GM21723 (cell line): ENCODE results near the gene NOTCH1.
"Not testable (repeated sequence)": the region's sequence is repeated elsewhere in the genome, so short reads cannot be mapped to it uniquely, and the experiment has no call there.

Experiments
- ATAC-seq: cut with Tn5 transposase; IDR thresholded peaks from one replicate; pipeline ENCODE4 v1.9.1; 2021; ENCODE audit warnings: mild to moderate bottlenecking, moderate library complexity; ENCODE audit not compliant: unreplicated experiment

NOTCH1 gene

DNA sequence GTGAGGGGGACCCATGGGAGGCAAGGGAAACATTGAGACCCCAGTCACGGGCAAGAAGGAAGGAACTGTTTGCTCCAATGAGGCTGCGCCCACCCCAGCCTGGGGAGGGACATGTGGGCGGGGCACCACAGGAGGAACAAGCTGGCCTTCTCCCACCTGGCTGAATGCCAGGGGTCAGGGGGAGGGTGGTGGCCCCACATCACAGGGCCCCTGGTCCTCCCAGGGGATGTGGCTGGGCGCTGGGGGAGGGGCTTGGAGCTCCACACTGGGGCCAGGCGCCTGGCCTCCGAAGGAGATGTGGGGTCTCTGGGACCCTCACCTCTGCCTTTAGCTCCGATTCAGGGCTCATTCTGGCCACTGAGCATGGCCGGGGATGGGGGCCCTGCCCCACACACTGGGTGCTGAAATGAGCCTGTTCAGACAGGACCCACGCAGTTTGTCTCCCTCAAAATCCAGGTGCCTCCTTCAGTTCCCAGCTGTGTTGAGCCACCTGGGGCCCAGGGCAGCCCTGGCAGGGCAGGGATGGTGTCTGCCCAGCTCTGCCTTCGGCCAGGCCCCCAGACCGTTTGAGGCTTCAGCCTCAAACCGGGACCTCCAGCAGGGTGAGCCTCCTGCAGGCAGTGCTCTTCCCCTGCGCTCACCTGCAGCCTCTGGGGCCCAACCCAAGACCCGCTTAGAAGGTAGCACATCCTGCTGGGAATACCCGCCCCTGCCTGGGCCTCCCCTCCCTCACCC lies 33.2 kb upstream of the NOTCH1 start:
- no peak for ATAC-seq

GRCh38 chr9:136578626-136578914 lies 32.7 kb upstream of the NOTCH1 start:
- no peak for ATAC-seq

- no peak for ATAC-seq
These were observed 32.2 kb upstream of the NOTCH1 start for GRCh38 chr9:136577941-136578625.

DNA sequence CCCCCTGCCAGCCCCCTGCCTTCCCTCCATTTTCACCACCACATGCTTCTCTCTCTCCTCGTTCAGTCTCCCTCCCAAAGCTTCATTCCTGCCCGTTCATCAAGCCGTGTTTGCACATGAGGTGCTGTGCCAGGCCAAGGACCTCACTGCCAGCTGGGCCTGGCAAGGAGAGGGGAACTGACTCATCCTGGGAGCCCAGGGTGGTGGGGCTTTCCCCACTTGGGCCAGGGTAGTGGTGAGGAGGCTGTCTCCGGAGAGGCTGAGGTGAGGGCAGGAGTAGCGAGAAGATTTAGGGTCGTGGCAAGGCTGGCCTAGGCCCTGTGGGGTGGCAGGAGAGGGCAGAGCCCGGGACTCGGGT lies 30.4 kb upstream of the NOTCH1 start:
- ATAC-seq, result no peak

DNA sequence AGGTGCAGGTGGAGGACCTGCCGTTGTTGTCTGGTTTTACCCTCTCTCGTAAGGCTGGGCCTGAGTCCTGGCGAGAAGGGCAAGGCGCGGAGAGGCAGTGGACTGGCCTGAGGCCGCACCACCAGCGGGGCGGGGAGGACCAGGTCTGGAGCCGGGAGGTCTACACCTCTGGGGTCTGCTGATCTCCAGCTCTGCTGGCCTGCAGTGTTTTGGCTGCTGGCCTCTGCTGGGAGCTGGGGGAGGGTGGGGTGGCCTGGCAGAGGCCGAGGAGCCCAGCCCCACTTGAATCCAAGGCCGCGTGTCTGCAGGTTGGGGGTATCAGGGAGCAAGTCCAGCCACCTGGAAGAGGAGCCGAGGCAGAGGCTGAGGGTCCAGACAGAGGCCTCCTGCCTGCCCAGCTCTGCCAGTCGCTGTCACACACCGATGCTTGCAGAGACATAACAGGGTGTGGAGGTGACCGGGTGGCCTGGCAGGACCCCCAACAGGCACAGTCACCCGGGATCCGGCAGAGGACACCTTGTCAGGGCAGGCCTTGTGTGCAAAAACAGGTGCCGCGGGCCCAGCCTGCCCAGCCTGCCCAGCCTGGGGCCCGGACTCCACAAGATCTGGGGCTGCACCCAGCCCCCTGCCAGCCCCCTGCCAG lies 29.9 kb upstream of the NOTCH1 start:
- ATAC-seq, result no peak

DNA sequence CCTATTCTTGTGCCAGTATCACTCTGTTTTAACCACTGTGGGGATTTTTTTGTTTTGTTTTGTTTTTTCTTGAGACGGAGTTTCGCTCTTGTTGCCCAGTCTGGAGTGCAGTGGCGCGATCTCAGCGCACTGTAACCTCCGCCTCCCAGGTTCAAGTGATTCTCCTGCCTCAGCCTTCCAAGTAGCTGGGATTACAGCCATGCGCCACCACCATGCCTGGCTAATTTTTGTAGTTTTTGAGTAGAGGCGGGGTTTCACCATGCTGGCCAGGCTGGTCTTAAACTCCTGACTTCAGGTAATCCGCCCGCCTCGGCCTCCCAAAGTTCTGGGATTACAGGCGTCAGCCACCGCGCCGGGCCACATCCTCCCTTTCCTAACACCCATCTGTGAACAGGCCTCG lies 28.8 kb upstream of the NOTCH1 start:
- ATAC-seq, result not testable (repeated sequence)

DNA sequence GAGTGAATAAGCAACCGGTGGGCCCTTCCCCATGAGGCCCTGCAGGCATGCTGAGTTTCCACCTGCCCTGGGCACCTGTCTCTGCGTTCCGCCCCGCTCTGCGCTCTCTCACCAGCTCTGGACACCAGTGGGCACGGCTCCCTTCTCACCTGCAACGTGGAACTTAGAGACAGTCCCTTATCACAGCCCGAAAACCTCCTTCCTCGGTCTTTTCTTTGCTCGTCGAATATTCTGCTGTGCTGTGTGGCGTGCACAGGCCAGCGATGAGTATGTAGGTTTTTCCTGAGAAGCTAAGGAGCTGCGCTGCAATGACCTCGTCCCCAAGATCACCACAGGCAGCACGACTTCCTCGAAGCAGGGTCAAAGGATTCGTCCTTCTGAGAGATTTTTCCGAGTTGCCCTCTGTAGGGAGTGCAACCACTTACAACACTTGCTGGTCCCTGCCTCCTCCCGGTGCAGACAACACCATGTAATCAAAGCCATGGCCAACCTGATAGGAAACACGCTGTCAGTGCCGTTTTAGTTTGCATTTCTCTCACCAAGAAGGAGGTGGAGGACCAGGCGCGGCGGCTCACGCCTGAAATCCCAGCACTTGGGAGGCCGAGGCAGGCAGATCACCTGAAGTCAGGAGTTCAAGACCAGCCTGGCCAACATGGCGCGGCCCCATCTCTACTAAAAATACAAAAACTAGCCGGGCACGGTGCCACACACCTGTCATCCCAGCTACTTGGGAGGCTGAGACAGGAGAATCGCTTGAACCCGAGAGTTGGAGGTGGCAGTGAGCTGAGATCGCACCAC lies 27.2 kb upstream of the NOTCH1 start:
- ATAC-seq, result no peak

DNA sequence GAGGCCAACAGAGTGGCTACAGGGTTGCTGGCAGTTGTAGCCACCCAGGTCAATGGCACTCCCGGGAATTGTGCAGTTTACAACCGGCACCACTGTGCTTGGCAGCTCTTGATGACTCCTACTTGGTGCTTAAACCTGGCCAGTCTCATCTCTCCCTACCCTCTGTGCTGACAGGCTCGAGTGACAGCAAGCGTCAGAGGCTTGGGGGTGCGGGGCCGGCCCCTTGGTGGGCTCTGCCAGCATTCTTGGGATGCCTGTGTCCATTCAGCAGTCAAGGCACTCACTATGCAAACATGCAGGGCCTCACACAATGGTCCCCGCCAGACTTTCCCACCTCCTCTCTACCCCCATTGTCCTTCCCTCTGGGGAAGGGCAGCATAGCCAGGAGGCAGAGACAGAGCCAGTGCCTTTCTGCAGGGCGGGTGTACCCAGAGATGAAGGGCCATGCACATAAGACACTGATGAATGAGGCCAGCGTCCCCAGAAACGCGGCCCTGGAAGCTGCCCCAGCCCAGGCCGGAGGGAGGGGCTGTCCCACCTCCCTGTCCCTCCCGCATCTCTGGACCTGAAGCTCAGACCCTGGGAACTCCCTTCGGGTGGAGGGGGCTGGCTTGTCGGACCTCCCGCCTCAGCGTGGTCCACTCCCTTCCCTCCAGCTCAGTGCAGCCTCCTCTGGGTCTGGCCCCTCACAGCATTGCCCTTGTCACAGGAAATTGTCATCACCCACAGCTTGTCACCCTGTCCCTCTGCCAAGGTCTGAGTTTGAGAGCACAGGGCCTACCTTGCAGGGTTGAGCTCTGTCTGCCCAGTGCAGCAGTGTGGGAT lies 26.4 kb upstream of the NOTCH1 start:
- ATAC-seq, result no peak

DNA sequence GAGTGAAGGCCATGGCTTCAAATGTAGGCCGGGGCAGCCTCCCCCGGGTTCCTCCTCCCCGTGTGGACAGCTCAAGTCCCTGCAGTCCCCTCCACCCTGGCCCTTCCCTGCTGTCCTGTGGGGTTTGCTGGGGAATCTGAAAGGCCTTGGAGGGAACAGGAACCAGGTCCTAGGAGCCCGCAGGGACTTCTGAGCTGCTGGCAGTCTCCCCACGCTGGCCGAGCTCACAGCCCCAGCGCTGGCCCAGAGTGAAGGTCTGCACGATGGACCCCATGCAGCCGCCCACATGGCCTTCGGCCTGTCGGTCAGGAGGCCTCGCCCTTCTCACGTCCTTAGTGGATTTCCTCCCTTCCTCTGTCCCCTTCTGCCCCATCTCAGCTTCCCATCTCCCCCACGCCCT lies 25.7 kb upstream of the NOTCH1 start:
- no peak for ATAC-seq

- no peak for ATAC-seq
These were observed 25.1 kb upstream of the NOTCH1 start for GRCh38 chr9:136570916-136571315.

DNA sequence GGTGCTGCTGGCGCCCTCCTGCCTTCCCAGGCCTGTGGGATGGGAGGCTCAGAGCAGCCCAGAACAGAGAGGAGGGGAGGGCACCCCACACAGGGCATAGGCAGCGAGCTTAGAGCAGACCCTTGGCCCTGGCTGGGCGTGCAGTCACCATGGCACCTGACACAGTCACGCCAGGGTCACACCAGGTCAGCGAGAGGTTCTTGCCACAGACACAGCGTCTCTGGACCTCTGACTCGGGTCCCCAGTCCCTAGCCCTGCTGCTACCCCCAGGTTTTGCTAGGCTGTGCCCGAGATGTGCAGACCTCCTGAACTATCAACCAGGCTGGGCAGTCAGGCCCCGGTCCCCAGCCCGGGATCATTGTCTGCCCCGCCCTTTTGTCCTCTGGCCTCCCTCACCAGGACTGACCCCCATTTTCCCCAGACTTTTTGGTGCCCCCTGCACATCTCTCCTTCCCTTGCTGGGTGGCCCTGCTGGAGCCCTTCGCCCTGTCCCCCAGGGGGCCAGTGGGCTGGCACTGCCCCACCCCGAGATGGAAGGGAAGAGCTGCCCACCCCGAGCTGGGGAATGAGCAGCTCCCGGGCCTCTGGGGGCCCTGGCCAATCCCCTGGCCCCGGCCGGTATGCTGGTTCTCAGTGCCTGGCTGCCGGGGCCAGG lies 24.5 kb upstream of the NOTCH1 start:
- no peak for ATAC-seq

DNA sequence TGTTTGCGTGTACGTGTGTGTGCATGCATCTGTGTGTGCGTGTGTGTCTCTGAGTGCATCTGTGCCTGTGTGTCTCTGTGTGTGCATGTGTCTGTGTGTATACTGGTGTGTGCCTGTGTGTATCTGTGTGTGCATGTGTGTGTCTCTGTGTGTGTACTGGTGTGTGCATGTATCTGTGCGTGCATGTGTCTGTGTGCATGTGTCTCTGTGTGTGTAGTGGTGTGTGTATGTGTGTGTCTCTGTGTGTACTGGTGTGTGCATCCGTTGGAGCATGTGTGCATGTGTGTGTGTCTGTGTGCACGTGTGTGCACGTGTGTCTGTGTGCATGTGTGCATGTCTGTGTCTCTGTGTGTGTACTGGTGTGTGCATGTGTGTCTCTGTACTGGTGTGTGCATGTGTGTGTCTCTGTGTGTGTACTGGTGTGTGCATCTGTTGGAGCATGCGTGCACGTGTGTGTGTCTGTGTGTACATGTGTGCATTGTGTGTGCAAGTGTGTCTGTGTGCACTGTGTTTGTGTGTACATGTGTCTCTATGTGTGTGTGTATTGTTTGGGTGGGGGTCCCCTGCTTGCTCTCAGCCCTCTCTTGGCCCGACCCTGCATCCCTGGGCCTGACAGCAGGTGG lies 23.8 kb upstream of the NOTCH1 start:
- ATAC-seq, result no peak

DNA sequence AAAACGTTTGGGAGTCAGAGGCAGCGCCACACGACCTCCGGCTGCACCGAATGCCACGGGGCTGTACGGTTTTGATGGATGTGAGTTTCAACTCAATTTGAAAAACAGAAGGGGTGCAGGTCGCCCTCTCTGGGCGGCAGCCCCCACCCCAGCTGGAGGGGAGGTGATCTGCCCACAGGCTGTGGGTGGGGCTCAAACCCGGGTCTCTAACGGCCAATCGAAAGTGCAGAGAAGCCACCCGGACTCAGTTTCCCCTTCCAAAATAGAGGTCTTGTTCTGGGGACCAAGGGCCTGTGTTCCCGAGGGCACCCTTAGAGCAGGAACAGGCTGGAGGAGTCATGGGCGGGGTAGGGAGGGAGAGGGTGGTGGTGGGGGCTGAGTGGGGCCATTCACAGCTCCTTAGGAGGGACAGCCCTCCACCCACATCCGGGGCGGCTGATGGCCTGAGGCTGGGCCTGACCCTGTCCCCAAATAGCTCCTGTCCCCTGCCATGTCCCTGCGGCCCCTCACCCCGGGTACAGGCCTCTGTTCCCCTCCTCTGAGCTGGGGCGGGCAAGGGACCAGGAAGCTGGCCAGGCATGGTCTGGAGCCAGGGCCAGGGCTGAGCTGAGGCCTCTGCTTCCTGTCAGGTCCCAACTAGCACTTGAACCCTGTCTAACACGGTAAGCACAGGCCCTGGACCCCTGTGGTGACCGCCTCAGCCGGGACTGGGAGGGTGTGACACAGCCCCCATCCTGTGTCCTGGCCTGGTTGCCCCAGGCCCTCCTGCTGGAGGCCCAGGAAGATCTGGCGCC lies 22.6 kb upstream of the NOTCH1 start:
- no peak for ATAC-seq

- no peak for ATAC-seq
These were observed 21.9 kb upstream of the NOTCH1 start for GRCh38 chr9:136567651-136568287.

DNA sequence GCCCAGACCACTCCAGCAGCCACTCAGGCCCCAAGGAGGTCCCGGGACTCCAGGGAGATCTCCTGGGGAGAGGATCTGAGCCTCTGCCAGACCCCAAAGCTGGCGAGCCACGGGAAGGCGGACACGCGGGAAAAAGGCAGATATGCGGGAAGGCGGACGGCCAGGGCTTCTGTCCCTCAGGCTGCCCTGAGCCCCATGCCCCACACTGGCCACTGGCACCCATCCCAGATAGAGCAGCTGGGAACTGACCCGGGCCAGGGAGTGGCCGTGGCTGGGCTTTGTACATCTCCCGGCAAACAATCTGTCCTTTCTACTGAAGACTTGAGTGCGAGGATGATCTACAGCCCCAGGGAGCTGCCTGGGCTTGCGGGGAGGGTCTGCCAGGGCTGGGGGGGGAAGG lies 21.1 kb upstream of the NOTCH1 start:
- no peak for ATAC-seq

DNA sequence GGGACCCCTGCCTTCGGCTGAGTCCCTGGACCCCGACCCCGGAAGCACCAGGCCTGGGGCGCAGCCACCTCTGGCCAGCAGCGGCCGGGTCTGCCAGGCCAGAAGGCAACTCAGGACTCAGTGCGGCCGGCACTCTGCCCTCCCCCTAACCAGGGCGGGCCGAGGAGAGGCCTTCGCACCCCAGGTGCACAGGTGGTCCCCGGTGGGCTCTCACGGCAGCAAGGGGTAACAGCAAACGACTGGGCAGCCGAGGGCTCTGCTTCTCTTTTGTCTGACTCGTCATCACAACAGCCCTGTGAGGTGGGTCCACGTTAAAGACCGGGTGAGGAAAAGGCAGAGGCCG lies 20.7 kb upstream of the NOTCH1 start:
- no peak for ATAC-seq

- no peak for ATAC-seq
These were observed 20.1 kb upstream of the NOTCH1 start for GRCh38 chr9:136565715-136566552.
